SKM-1 (cell line): ENCODE results near the gene SYT15B.
"Not testable (repeated sequence)": the region's sequence is repeated elsewhere in the genome, so short reads cannot be mapped to it uniquely, and the experiment has no call there.

ENCODE experiments used
- DNase-seq: peaks from one replicate; lab custom pipeline; 2025; ENCODE audit not compliant: unreplicated experiment; lab: John Stamatoyannopoulos, UW

SYT15B gene

DNA sequence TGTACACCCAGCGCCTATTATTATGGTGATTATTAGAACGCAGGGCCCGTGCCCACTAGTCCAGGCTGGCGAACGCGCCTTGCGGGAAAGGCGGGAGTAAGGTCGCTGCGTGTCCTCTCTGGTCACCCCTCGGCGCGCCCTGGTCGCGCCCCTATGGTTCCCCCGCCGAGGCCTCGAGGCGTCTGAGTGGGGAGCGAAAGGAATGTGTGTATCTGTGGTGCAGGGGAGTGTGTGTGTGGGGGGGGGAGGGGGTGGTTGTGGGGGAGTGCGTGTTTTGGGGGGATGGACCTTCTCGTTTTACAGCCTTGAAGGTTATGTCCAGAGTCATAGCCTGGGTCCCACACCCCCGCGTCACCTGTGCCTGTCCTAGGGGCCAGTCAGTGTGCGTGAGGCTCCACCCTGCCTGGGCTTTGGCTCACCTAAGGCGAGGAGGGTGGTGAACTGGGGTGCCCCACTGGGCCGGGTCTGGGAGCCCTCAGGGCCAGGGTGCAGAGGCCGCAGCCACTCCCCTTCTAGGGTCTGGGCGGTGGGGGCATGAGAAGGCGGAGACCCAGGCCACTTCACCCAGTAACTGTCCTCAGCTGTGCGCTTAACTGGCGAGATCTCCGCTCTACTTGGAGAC lies at the start of gene SYT15B:
Gene SYT15B (minus strand): TSS at position 39 of the 622 bp plus-strand sequence. CDS start 952 bp downstream, outside the sequence.
- not testable (repeated sequence) for DNase-seq

- DNase-seq, result not testable (repeated sequence)
These were observed 16.2 kb upstream of the SYT15B start for GRCh38 chr10:47779590-47779989.

- DNase-seq, result not testable (repeated sequence)
These were observed 12.2 kb upstream of the SYT15B start for GRCh38 chr10:47775361-47776231.

DNA sequence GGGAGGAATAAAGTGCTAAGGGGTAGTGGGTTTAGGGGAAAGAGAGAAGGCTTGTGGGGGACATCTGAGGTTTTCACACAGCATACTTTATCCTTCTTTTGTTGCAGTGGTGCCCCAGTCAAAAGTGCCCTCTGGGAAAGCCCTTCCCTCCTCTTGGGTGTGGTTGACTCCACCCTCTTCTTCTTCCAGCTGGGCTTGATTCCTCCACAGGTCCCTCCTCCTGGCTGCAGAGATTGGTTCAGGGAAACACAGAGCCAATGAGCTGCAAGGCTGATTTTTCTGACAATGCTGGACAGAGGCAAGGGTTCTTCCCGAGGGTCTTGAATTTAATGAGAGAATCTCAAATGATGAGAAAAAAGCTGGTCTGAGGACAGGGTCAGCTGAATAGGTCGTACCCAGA lies 7.4 kb upstream of the SYT15B start:
- not testable (repeated sequence) for DNase-seq

GRCh38 chr10:47768578-47769115 lies 5.3 kb upstream of the SYT15B start:
- DNase-seq, result not testable (repeated sequence)

- not testable (repeated sequence) for DNase-seq
These were observed 4.7 kb upstream of the SYT15B start for GRCh38 chr10:47768085-47768484.

DNA sequence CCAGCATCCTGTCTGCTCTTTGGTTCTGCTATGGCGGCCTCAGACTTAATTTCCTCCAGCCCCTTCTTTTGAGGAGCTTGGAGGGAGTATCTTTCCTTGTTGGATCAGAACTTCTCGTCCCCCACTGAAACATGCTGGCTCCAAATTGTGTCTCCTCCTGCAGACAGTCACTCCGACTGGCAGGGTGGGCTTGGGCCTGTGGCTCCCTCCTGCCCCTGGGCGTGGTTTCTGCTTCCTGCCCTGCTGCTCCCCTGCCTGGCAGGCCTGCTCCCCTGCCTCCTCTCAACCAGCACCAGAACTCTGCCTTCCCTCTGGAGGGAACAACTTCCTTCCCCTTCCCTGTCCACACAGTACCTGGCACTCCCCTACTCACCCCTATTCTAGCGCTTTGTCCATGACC lies 3.8 kb upstream of the SYT15B start:
- not testable (repeated sequence) for DNase-seq

GRCh38 chr10:47765232-47765631 lies 1.8 kb upstream of the SYT15B start:
- DNase-seq, result not testable (repeated sequence)

DNA sequence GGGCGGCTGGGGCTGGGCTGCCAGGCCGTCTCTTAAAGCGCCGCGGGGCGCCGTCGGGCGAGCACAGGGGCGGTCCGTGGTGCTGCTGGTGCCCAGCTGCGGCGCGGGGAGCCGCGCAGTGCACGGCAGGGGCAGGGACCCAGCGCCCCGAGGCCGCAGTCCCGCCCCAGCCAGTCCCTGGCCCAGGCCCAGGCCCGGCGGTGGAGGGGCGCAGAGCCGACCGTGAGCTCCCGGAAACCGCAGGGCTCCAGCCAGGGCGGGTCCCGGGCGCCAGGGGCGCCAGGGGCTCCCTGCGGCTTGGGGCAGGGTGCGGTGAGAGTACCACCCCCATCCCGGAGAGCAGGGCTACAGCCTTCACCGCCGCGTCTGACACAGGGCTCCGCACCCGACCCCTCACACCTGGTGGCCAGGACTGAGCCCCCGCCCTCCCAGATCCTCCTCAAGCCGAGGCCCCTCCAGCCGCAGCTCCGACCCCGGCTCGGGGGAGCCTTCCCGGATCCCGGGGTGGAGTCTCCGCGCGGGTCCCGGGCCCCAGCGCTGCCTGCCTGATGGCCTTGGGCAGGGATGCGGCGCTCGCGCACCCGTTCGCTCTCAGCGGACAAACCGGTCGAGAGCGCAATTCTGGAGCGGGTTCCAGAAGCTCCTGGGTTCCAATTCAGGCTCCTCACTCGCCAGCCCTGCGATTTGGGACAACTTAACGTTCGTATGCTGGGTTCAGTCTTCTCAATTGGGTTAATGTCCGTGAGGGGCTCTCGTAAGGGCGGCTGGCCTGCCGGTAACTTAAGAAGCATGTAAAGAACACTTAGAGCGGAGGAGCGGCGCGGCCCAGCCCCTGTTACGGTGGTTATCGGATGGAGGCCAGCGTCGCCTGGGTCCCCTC lies 478 bp downstream of the SYT15B start:
- not testable (repeated sequence) for DNase-seq

GRCh38 chr10:47758855-47759254 lies 4.5 kb downstream of the SYT15B start:
- not testable (repeated sequence) for DNase-seq

- not testable (repeated sequence) for DNase-seq
These were observed 7.2 kb downstream of the SYT15B start for GRCh38 chr10:47756169-47756568.

GRCh38 chr10:47753871-47754270 lies 9.5 kb downstream of the SYT15B start:
- not testable (repeated sequence) for DNase-seq

- DNase-seq, result not testable (repeated sequence)
These were observed 10.2 kb downstream of the SYT15B start for GRCh38 chr10:47753176-47753575.

DNA sequence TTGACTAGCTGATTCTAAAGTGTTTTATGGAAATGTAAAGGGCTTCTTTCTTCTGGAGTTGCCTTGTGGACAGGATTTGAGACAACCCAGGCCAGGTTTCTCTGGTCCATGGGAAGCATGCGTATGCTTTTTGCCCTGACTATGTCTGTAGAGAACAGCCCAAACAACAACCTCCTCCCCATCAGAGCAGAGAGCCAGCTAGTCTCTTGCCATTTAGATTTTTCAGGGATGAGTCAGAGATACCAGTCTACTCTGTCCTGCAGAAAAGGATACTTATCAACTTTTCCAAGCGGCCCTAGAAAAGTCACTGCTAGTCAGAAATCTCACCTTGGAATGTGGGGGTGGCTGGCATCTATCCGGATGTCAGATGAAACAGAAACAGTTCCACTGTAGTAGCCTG lies 11.6 kb downstream of the SYT15B start:
- not testable (repeated sequence) for DNase-seq

DNA sequence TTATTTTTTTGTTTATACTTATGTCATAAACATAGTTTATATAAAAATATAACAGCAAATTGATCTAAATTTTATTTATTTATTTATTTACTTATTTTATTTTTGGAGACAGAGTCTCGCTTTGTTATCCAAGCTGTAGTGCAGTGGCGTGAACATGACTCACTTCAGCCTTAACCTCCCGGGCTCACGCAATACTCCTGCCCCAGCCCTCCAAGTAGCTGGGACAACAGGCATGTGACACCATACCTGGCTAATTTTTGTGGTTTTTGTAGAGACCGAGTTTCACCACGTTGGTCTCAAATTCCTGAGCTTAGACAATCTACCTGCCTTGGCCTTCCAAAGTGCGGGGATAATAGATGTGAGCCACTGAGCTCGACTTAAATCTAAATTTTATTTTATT lies 13.0 kb downstream of the SYT15B start:
- DNase-seq, result not testable (repeated sequence)

GRCh38 chr10:47746780-47747376 lies 16.5 kb downstream of the SYT15B start:
- not testable (repeated sequence) for DNase-seq

DNA sequence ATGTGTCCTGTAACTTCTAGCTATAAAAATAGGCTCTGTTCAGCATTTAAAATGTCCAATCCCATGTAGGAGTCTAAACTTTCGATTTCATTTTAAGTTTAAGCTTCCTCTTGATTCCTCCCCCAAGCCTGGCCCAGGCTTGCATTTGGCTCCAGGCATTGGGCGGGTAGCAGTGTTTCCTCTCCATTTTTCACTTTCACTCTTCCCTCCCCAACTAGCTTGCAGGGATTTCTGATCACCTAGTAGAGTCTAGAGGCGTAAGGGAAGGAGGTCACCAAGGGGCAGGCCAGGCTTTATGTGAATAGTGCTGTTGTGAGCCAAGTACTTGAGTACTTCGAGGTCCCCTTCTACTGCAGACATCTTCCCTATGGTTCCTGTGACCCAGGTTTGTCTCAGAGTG lies 18.5 kb downstream of the SYT15B start:
- not testable (repeated sequence) for DNase-seq

- DNase-seq, result not testable (repeated sequence)
These were observed 19.5 kb downstream of the SYT15B start for GRCh38 chr10:47743611-47744550.

DNA sequence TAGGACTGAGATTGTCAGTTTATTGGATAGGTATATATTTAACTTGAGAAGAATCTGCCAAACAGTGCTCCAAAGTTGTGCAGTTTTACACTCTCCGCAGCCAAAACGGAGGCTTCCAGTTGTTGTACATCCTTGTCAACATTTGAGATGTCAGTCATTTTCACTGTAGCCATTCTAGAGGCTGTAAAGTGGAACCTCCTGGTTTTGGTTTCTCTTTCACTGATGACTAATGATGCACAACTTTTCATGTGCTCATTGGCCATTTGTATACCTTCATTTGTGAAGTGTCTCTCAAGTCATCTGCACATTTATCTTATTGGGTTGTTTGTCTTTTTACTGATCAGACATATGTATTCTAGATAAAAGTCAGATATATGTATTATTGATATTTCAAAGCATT lies 22.5 kb downstream of the SYT15B start:
- DNase-seq, result not testable (repeated sequence)
